Stimulated activated CD4-positive, alpha-beta T cell treated with anti-CD3 and anti-CD28 coated beads, TNF-alpha, amount 100 ng/mL, for 1 hour (primary cell): Measurements from ENCODE around the gene USP9Y.
"Not testable (repeated sequence)": the region's sequence is repeated elsewhere in the genome, so short reads cannot be mapped to it uniquely, and the experiment has no call there.

Source experiments
- DNase-seq, 3 donors: peaks; one replicate each; pipeline ENCODE4 v3.0.0-alpha.2; 2020; ENCODE audit warnings: low read depth in 3 of 3, low spot score in 1 of 3

The USP9Y gene, protein sequence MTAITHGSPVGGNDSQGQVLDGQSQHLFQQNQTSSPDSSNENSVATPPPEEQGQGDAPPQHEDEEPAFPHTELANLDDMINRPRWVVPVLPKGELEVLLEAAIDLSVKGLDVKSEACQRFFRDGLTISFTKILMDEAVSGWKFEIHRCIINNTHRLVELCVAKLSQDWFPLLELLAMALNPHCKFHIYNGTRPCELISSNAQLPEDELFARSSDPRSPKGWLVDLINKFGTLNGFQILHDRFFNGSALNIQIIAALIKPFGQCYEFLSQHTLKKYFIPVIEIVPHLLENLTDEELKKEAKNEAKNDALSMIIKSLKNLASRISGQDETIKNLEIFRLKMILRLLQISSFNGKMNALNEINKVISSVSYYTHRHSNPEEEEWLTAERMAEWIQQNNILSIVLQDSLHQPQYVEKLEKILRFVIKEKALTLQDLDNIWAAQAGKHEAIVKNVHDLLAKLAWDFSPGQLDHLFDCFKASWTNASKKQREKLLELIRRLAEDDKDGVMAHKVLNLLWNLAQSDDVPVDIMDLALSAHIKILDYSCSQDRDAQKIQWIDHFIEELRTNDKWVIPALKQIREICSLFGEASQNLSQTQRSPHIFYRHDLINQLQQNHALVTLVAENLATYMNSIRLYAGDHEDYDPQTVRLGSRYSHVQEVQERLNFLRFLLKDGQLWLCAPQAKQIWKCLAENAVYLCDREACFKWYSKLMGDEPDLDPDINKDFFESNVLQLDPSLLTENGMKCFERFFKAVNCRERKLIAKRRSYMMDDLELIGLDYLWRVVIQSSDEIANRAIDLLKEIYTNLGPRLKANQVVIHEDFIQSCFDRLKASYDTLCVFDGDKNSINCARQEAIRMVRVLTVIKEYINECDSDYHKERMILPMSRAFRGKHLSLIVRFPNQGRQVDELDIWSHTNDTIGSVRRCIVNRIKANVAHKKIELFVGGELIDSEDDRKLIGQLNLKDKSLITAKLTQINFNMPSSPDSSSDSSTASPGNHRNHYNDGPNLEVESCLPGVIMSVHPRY (N-terminal part only)

DNA sequence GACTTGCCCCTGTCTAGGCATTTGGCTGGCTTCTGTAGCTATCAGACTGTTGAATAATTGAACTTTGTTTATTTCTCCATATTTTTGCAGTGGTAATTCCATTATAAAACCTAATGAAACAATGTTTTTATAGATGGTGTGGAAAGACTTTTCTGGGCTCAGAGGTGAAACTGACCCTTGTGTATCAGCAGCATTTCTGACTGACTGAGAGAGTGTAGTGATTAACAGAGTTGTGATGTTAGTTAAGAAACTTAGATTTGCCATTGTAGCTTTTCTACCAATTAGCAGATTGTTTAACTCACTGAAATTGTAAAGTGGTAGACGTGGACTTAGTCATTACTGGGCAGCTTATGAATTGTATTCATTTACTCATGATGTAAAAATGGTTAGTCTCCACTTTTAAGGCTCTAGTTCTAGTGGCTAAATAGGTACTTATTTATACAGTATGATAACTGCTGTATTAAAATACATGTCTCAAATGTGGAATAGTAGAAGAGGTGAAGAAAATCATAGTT lies at the start of gene USP9Y:
TSS of gene USP9Y (plus strand) at position 51 of the 515 bp plus-strand sequence. CDS start 8,217 bp downstream, outside the sequence.
- DNase-seq = no peak

DNA sequence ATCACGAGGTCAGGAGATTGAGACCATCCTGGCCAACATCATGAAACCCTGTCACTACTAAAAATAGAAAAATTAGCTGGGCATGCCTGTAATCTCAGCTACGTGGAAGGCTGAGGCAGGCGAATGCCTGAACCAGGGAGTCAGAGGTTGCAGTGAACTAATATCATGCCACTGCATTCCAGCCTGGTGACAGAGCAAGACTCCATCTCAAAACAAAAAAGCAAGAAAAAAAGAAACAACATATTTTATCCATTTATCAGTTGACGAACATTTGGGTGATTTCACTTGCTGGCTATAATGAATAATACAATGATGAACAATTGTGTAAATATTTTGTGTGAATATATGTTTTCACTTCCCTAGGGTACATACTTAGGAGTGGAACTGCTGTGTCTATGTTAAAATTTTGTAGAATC lies 49.4 kb upstream of the USP9Y start:
- no peak for DNase-seq

DNA sequence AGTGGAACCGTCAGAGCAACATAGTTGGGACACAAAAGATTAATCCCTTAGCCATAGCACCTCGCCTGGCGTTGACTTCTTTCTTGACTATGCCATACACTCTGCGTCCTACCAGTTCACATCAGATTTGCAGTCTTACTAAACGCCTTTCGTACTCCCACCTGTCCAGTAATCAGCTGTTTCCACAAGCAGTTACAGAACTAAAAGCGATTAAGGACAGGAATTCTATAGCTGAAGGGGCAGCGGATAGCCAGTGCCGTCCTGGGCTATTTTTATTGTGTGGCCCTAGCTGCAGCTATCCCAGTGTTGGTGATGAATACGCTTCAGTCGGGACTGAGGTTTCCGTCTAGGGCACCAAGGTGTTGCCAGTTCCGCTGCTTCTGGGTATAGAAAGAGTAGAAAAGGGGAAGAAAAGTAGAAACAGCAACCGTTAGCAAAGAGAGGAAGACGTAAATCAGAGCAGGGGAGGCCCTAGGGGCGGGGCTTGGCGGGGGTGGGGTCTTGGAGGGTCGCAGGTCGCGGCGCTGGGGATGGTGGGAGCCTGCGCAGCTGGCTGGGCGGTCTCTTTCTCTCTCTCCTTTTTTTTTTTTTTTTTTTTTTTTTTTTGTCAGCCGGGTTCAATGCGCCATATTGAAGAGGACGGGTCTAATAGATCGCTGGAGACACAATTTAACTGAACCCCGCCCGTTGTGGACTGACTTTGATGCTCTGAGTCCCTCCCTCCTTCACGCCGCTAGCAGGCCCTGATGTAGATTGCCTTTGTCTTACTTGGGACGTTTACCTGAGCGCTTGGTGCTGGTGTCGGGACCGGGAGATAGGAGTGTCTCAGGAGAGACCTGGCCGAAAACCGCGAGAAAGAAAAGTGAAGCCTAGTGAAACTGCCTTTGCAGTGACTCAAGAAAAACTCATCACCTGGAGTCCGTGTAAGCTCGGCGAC lies 39.0 kb upstream of the USP9Y start:
- DNase-seq = peak in 2 of 3 donors; percentile 53 to 57

DNA sequence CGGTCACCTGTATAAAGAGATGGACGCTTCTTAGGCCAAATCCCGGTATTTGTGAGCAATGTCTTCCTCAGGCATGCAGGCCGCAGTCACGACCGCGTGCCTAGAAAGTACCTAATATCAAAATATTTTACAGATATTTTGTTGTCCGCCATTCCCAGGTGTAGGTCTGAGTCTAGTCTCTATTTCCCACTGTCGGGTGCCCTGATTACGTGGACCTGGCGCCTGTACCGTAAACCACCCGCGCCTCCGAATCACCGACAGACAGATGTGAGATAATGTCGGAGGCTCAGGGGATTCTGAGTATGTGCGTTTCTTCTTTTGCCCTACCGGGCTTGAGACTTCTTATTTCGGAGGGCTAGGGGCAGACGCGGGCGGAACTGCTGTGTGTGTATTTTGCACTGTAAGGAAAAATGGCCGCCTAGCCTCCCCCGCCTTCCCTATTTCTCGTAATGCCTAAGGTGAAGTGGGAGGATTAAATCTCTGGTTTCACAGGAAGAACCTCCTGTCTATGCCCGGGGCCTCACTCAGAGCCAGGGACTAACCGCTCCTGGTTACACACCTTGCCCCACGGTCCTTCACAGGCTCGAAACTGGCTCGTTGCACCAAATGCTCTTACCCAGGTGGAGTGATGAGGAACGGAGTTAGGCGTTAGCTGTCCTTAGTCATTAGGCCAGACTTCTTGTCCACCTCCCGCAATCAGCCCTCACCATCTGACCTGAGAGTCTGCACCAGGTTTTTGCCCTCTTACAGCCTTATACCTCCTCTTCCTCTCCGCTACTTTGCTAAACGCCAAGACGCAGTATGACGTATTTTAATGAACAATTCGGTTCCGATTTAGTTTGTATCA lies 38.1 kb upstream of the USP9Y start:
- peak in 1 of 3 donors; percentile 10 for DNase-seq

DNA sequence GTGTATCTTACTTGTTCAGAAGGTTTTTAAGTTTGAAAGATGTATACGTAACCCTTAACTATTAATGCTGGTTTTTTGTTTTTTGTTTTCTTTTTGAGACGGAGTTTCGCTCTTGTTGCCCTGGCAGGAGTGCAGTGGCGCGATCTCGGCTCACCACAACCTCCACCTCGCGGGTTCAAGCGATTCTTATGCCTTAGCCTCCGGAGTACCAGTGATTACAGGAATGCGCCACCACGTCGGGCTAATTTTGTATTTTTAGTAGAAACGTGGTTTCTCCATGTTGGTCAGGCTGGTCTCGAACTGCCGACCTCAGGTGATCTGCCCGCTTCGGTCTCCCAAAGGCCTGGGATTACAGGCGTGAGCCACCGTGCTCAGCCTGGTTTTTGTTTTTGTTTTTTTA lies 37.2 kb upstream of the USP9Y start:
- DNase-seq = not testable (repeated sequence)

DNA sequence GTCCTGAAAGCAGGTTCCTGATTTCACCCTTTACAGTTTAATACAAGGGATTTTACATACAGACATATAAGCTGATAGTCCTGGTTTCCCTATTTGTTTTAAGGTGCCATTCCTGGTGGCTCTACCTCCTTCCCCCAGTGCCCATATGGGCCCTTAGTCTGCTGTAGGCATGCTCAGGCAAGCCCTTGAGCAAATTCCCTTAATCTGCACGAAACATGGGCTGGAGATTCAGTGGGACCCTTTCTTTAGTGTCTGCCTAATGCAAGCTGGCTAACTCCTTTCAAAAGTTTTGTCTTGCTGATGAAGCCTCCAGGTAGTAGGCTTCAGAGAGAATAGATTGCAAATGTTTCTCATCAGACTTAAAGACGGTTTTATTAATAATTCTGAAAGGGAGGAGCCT lies 22.9 kb upstream of the USP9Y start:
- DNase-seq = no peak

DNA sequence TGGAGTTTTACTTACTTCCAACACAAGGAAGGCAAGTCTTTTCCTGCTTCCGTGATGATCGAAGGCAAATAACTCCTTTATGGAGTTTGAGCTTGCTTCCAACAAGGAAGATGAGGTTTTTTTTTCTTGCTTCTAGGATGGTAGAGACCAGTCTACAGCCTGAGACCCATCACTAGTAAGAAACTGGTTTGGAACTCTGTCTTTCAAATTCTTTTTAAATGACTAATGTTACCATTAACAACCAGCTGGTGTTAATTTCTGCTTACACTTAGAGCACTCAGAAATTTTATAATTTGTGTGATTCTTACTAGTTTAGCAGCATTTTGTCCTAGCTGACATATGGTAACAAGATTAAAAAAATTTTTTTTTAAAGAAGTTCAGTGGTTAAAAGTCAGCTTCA lies 19.5 kb upstream of the USP9Y start:
- DNase-seq = no peak

DNA sequence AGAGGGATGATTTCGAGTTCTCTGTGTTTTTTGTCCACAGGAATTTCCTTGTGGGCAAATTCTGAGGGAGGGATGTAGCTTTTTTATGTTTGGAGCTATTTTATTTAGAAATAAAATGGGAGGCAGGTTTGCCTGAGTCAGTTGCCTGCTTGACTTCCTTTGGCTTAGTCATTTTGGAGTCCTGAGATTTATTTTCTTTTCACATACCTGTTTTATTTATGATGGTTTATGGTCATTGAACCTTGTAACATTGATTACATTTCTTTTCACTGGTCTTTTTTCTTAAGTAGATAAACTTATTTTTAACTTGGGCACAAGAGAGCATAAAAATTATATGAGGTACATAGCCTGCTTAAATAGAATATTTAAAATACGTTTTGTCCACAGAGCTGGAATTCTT lies 12.7 kb upstream of the USP9Y start:
- DNase-seq = no peak

DNA sequence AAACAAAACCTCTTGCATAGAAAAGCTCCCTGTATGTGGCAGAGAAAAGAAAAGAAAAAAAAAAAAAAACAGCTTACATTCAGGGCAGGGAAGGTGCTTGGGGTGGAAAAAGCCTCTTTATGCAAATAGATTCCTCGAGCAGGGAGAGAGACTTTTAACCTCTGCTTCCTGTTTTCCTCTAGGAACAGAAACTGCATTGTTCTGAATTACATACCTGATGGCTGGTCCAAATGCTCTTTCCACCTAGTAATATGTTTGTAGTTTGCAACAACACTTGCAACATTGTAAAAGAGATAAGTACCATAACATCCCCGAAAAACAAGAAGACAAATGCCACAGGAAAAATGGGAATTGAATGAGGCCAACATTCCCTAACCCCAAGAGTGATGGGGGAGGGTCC lies 944 bp upstream of the USP9Y start:
- DNase-seq = no peak

DNA sequence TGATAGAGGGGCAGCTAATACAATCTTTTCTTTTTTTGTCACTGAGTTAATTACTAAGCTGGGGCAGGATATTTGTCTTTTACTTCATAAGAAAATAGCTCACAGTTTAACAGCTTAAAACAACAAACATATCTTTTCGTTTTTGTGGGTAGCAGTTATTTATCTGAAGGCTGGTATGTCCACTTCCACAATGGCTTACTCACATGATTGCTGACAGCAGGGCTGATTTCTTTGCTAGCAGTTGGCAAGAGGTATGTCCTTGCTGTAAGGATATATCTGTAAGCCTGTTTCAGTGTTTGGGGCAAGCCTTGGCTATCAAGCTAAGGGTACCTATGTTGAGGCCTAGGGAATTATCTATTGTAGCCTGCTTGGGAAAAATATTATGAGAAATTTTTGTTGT lies 1.1 kb downstream of the USP9Y start:
- no peak for DNase-seq

DNA sequence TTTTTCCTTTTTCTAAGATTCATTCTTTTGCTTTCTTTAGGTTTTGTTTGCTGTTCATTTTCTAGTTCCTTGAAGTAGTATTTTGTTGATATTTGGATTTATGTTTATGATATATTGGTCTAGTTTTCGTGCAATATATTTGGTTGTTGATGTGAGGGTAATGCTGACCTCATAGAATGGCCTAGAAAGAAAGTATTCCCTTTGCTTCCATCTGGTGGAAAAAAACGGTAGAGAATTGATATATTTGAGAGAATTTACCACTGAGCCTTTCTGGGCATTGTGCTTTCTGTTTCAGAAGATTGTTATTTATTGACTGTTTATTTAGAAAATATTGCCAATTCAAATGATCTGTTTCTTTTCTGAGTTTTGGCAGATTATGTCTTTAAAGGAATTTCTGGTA lies 9.4 kb downstream of the USP9Y start:
- no peak for DNase-seq

DNA sequence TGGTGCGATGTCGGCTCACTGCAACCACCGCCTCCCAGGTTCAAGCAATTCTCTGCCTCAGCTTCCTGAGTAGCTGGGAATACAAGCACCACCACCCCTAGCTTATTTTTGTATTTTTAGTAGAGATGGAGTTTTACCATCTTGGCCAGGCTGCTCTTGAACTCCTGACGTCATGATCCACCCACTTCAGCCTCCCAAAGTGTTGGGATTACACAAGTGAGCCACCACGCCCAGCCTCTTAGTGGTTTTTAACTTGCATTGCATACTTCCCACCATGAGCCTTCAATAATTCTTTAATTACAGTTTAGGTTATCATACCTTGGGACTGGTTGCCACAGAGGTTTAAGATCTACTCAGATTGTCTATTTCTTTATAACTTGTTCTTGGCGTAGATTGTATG lies 14.3 kb downstream of the USP9Y start:
- DNase-seq = no peak

DNA sequence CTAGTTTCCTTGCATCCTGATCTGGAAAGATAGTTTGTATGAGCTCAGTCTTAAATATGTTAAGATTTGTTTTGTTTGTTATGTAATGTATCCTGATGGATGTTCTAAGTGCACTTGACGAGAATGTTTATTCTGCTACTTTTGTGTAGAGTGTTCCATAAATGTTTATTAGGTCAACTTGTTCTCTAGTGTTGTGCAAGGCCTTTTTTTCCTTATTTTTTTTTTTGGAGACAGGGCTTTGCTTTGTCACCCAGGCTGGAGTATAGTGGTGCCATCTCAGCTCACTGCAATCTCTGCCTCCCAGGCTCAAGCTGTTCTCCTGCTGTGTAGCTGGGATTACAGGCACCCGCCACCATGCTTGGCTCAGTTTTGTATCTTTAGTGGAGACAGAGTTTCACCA lies 28.7 kb downstream of the USP9Y start:
- no peak for DNase-seq

DNA sequence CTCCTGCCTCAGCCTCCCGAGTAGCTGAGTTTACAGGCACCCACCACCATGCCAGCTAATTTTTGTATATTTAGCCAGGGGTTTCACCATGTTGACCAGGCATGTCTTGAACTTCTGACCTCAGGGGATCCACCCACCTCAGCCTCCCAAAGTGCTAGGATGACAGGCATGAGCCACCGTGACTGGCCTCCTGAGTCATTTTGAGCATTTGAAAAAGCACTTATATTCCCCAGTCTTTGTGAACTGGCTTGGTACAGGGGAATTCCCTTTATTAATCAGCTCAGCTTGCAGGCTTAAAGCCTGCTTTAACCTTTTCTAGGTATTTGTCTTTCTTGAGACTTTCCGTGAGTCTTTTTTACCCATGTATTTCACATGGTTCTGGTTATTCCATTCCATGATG lies 32.6 kb downstream of the USP9Y start:
- peak in 1 of 3 donors; percentile 3 for DNase-seq

DNA sequence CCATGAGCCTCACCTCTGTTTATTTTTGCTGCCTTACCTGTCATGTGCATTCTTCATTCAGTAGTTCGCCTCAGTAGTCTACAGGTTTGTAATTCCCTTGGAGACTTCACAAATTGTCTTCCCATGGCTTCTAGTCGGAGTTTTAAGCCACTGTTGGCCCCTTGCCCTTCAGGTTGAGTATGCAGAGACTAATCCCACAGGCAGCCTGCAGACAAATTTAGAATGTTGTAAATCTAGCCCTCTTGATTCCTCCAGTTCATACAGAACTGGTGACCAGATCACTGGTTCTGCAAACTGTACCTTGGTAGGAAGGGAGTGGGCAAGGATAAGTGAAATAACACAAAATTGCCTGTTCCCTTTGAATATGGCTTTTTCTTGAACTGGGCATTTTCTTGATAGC lies 33.0 kb downstream of the USP9Y start:
- no peak for DNase-seq

DNA sequence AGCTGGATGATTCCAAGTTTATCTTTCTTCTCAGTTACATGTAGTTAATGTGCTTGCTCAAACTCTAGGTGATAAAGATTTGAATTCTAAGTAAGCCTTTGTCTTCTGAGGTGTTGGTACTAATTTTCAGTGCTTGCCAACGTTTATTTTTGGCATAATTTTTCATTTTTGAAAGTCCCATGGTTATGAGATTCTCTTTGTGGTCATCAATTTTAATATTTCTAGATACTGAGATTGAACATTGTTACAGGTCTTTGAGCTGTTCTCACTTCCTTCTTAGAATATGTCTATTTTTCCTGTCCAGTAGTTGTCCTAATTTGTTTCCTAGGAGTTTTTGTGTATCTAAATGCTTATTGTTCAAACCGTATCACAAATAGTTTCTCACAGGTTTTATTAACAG lies 40.4 kb downstream of the USP9Y start:
- no peak for DNase-seq

DNA sequence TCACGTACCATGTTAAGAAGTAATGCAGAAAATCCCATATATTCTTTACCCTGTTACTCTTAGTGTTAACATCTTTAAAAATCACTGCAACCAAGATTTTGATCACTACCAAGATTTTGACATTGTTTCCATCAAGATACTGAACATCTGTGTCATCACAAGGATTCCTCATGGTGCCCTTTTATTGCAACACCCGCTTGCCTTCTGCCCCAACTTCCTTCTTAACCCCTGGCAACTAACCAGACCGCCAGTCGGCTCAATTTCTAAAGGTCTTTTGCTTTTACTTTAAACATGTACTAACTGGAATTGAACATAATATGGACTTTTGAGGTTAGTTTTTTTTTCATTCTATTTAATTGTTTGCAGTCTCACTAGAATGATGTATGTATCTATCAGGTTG lies 41.7 kb downstream of the USP9Y start:
- no peak for DNase-seq

DNA sequence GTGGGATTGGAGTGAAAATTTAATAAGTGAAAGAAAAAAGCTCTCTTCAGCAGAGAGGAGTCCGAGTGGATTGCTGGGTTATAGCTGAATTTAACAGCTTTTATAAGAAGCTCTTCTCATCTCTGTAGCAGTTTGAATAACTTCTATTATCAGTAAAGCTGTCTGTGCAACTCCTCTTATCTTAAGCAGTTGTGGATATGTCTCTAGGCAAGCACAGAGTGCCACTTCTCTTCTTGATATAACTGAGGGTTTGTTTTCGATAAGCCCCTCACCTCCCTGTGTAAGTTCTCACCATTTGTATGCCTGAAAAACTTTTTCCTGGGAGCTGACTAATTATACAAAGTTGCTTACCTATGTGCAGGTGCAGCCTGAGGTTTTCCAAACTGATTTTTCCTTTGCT lies 43.1 kb downstream of the USP9Y start:
- no peak for DNase-seq

DNA sequence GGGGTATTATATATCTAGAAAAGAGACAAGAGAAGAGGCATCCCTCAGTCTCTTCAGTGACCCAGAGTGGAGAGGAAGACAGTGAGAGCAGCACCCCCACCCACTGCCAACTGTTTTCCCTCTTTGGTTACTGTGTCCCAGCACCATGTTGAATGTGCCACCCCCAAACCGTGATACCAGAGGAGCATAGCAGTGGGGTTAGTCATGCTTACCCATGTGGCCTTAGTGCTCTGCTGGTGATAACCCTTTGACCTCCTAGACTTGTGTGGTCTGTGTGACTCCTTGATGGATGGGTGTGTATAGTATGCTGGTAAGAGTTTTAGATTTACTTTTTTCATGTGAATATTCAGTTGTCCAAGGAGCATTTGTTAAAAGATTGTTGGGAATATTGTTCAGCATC lies 48.3 kb downstream of the USP9Y start:
- DNase-seq = no peak

DNA sequence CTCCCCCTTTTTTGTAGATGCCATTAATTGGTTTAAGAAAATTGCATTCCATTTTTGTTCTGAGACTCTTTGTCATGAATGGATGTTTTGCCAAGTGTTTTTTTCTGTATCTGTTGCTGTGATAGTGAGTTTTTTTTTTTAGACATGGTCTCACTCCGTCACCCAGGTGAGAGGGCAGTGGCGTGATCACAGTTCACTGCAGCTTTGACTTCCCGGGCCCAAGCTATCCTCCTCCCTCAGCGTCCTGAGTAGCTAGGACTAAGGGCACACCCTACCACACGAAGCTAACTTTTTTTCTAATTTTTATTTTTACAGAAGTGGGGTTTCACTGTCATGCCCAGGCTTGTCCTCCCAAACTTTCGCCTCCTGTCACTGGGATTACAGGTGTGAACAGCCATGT lies 51.8 kb downstream of the USP9Y start:
- DNase-seq = no peak
